ENCODE results near the gene PFKFB2. TPM values are rescaled to one million over a fixed set of nuclear protein-coding genes. Genes with fewer than 3 reads are reported as not detected.

PFKFB2 gene
- polyA plus RNA-seq, 1 donor (not counting 4 experiments of a cell fraction or from before 2014, with no cell fraction given): 12.2 TPM

DNA sequence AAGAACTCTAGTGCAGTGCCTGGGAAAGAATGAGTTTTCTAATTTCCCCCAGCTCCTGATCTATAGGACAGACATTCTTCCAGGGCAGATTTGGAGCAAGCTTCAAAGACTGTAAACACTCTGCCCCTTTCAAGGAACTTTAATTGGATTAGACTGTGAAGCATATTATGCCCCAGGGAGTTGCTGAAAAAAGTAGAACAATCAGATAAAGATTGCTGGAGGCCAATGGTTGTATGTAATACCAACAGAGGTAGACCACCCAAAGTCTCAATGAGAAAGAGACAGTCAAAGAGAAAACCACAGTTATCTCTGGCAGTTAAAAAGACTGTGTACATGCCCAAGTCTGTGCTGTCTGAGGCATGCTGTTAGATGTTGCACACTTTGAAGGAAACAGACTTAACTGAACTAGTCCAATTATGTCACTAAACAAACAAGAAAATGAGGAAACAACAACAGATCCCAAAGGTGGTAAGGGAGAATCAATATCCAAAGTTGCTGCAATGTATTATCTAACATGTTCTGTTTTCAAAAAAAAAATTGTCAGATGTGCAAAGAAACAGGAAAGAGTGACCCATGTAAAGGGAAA, 75.4 kb downstream of the PFKFB2 start:
- Histone ChIP-seq H3K9me3 (ENCODE audit: control insufficient read depth, low read depth, low read length) (no peaks in the 10 kb centered on the region), H3K27ac (ENCODE audit: control insufficient read depth, insufficient read depth, low read length) (no peak overlapping the region), H3K9ac (ENCODE audit: control insufficient read depth, extremely low read depth, insufficient read depth, low read length) (no peak overlapping the region), H2AFZ (ENCODE audit: control insufficient read depth, low read length) (no peak overlapping the region), H3K79me2 (ENCODE audit: control insufficient read depth, insufficient read depth, low read length) (no peaks in the 10 kb centered on the region), H3K4me3 (ENCODE audit: control insufficient read depth in 2 of 3, extremely low read depth in 1 of 3, insufficient read depth in 2 of 3, low read depth in 1 of 3, low read length in 3 of 3) (no peak overlapping the region), H3K36me3 (ENCODE audit: control insufficient read depth in 2 of 2, extremely low read depth in 1 of 2, insufficient read depth in 2 of 2, low read length in 2 of 2) (no peaks in the 10 kb centered on the region), H3K27me3 (ENCODE audit: control insufficient read depth, extremely low read depth, insufficient read depth, low read length) (no peaks in the 10 kb centered on the region), H3K4me1 (ENCODE audit: control insufficient read depth, extremely low read depth, insufficient read depth, low read length) (no peaks in the 10 kb centered on the region), H4K20me1 (ENCODE audit: control insufficient read depth, extremely low read depth, insufficient read depth, low read length) (no peaks in the 10 kb centered on the region), H3K4me2 (ENCODE audit: control insufficient read depth, extremely low read depth, insufficient read depth, low read depth, low read length) (no peak overlapping the region), H3K9me1 (ENCODE audit: control insufficient read depth, extremely low read depth, insufficient read depth, low read length) (no peaks in the 10 kb centered on the region)
- TF ChIP-seq, protein P1, sequence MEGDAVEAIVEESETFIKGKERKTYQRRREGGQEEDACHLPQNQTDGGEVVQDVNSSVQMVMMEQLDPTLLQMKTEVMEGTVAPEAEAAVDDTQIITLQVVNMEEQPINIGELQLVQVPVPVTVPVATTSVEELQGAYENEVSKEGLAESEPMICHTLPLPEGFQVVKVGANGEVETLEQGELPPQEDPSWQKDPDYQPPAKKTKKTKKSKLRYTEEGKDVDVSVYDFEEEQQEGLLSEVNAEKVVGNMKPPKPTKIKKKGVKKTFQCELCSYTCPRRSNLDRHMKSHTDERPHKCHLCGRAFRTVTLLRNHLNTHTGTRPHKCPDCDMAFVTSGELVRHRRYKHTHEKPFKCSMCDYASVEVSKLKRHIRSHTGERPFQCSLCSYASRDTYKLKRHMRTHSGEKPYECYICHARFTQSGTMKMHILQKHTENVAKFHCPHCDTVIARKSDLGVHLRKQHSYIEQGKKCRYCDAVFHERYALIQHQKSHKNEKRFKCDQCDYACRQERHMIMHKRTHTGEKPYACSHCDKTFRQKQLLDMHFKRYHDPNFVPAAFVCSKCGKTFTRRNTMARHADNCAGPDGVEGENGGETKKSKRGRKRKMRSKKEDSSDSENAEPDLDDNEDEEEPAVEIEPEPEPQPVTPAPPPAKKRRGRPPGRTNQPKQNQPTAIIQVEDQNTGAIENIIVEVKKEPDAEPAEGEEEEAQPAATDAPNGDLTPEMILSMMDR (optimal IDR thresholded peaks at IDR 0.05 in 1 of 3, IDR thresholded peaks at IDR 0.05 in 1 of 3, conservative IDR thresholded peaks at IDR 0.05 in 1 of 3; ENCODE audit: extremely low read depth in 1 of 3, insufficient read depth in 2 of 3, low read length in 3 of 3): no peak
- no peak for TF ChIP-seq EZH2 (IDR thresholded peaks at IDR 0.05; ENCODE audit: low read length)
- no peak for DNase-seq (ENCODE audit: low read depth, low spot score)
- peak; percentile 32 for FAIRE-seq
- dilution Hi-C loops (cut with MboI; ENCODE audit: extremely low pct_ligation_motif_present, low sequenced_read_pairs): no loop called here

DNA sequence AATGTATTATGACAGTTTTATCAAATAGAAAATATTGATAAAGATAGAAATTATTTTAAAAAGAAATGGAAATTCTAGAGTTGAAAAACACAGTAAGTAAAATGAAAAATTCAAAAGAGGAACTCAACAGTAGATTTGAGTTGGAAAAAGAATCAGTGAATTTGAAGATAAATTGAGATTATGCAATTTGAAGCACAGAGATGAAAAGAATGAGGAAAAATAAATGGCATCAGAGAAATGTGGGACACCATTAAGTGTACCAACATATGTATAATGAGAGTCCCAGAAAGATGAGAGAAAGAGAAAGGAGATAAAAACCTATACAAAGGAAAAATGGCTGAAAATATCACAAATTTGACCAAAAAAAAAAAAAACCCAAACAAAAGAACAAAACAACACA, 76.0 kb downstream of the PFKFB2 start:
- H3K9ac ChIP-seq (ENCODE audit: control insufficient read depth, extremely low read depth, insufficient read depth, low read length): no peak overlapping the region
- no peaks in the 10 kb centered on the region for H3K9me1 ChIP-seq (ENCODE audit: control insufficient read depth, extremely low read depth, insufficient read depth, low read length)
- H4K20me1 ChIP-seq (ENCODE audit: control insufficient read depth, extremely low read depth, insufficient read depth, low read length): no peaks in the 10 kb centered on the region
- H3K27me3 ChIP-seq (ENCODE audit: control insufficient read depth, extremely low read depth, insufficient read depth, low read length): no peaks in the 10 kb centered on the region
- no peaks in the 10 kb centered on the region for H3K9me3 ChIP-seq (ENCODE audit: control insufficient read depth, low read depth, low read length)
- FAIRE-seq: no peak
- H3K36me3 ChIP-seq (ENCODE audit: control insufficient read depth in 2 of 2, extremely low read depth in 1 of 2, insufficient read depth in 2 of 2, low read length in 2 of 2): no peaks in the 10 kb centered on the region
- no peaks in the 10 kb centered on the region for H3K4me1 ChIP-seq (ENCODE audit: control insufficient read depth, extremely low read depth, insufficient read depth, low read length)
- dilution Hi-C loops (cut with MboI; ENCODE audit: extremely low pct_ligation_motif_present, low sequenced_read_pairs): no loop called here
- H3K4me3 ChIP-seq (ENCODE audit: control insufficient read depth in 2 of 3, extremely low read depth in 1 of 3, insufficient read depth in 2 of 3, low read depth in 1 of 3, low read length in 3 of 3): no peak overlapping the region
- H3K27ac ChIP-seq (ENCODE audit: control insufficient read depth, insufficient read depth, low read length): no peak overlapping the region
- TF ChIP-seq EZH2 (IDR thresholded peaks at IDR 0.05; ENCODE audit: low read length): no peak
- TF ChIP-seq, protein P1 (optimal IDR thresholded peaks at IDR 0.05 in 1 of 3, IDR thresholded peaks at IDR 0.05 in 1 of 3, conservative IDR thresholded peaks at IDR 0.05 in 1 of 3; ENCODE audit: extremely low read depth in 1 of 3, insufficient read depth in 2 of 3, low read length in 3 of 3): no peak
- no peak overlapping the region for H2AFZ ChIP-seq (ENCODE audit: control insufficient read depth, low read length)
- H3K79me2 ChIP-seq (ENCODE audit: control insufficient read depth, insufficient read depth, low read length): no peaks in the 10 kb centered on the region
- no peak overlapping the region for H3K4me2 ChIP-seq (ENCODE audit: control insufficient read depth, extremely low read depth, insufficient read depth, low read depth, low read length)
- DNase-seq (ENCODE audit: low read depth, low spot score): no peak

Other genes with a start within 250 kb of the PFKFB2 start
- gene IL20, start 187.7 kb upstream of the PFKFB2 start, polyA plus RNA-seq: 0.67 to 5.6 TPM (median 4.7 TPM) in 3 replicates
- gene IL24, start 155.8 kb upstream of the PFKFB2 start, polyA plus RNA-seq: 2.1 to 3.1 TPM (median 2.3 TPM) in 3 replicates
- 1.8 to 8.1 TPM (median 1.8 TPM) in 3 replicates for gene FCMR, start 131.3 kb upstream of the PFKFB2 start, polyA plus RNA-seq
- 0.01 TPM in 1 of 3 replicates, not detected in the others for gene PIGR, start 106.8 kb upstream of the PFKFB2 start, polyA plus RNA-seq
- not detected in 3 replicates for gene FCAMR, start 82.8 kb upstream of the PFKFB2 start, polyA plus RNA-seq
- 38.8 to 69.2 TPM (median 65.3 TPM) in 3 replicates for gene C1orf116, start 20.5 kb upstream of the PFKFB2 start, polyA plus RNA-seq
- gene YOD1, start 2.1 kb upstream of the PFKFB2 start, polyA plus RNA-seq: 3.2 to 5.2 TPM (median 3.4 TPM) in 3 replicates
- not detected in 3 replicates for gene C4BPB, start 35.6 kb downstream of the PFKFB2 start, polyA plus RNA-seq
- gene C4BPA, start 51.0 kb downstream of the PFKFB2 start, polyA plus RNA-seq: not detected in 3 replicates